Aorta (tissue), 5 donors: ENCODE results near the gene ICAM5. TPM values are rescaled to one million over a fixed set of nuclear protein-coding genes. Genes with fewer than 3 reads are reported as not detected.

Experiments
- ATAC-seq: fragments of 200-7000 bp; cut with Tn5 transposase; one replicate; pipeline ENCODE4 v1.9.1; 2022; ENCODE audit warnings: moderate library complexity; ENCODE audit not compliant: low FRiP score
- DNase-seq, 2 donors: peaks; one replicate each; pipeline ENCODE4 v3.0.0-alpha.2; 2020
- H3K27ac ChIP-seq, 2 donors: one replicate each; pipeline ENCODE4 v1.5.1; 2013; ENCODE audit warnings: low read length in 2 of 2, mild to moderate bottlenecking in 2 of 2, moderate library complexity in 2 of 2, control low read depth in 1 of 2, inconsistent platforms in 1 of 2, low read depth in 1 of 2
- H3K27me3 ChIP-seq, 2 donors: one replicate each; pipeline ENCODE4 v1.6.1; 2013; ENCODE audit warnings: control low read depth in 1 of 2, low read length in 1 of 2, mild to moderate bottlenecking in 1 of 2, moderate library complexity in 1 of 2; ENCODE audit not compliant: insufficient read depth in 2 of 2, control insufficient read depth in 1 of 2
- H3K36me3 ChIP-seq, 2 donors: one replicate each; pipeline ENCODE4 v1.6.1; 2013; ENCODE audit warnings: control low read depth in 1 of 2, low read length in 1 of 2, mild to moderate bottlenecking in 1 of 2; ENCODE audit not compliant: insufficient read depth in 2 of 2, control insufficient read depth in 1 of 2
- H3K4me1 ChIP-seq, 2 donors: one replicate each; pipeline ENCODE4 v1.6.1; 2013; ENCODE audit warnings: low read length in 2 of 2, control low read depth in 1 of 2, mild to moderate bottlenecking in 1 of 2, moderate library complexity in 1 of 2; ENCODE audit not compliant: insufficient read depth in 2 of 2, control insufficient read depth in 1 of 2
- H3K4me3 ChIP-seq, 2 donors: one replicate each; pipeline ENCODE4 v1.5.1; 2013; ENCODE audit warnings: low read length in 2 of 2, control low read depth in 1 of 2, mild to moderate bottlenecking in 1 of 2
- H3K9me3 ChIP-seq: one replicate; pipeline ENCODE4 v1.6.1; 2013; ENCODE audit warnings: mild to moderate bottlenecking, low read length; ENCODE audit not compliant: control insufficient read depth
- WGBS, 2 donors: extraction: QIAGEN DNeasy Blood & Tissue Kit; methylation state at CpG; one replicate each; pipeline ENCODE4 v1.1.7; 2013; 5-methylcytosine and 5-hydroxymethylcytosine counted together
- intact Hi-C, 2 donors: fragments of 100-400 bp; cut with DNase I; formaldehyde crosslinking; loops; one replicate each; pipeline versions ENCODE4 v1.14.2 to v1.15.0; 2022
- polyA plus RNA-seq, 2 donors: library from polyadenylated mRNA; stranded (reverse); fragments of 200-250 nt; gene quantifications; one replicate each; pipeline ENCODE4 v1.2.3, GENCODE V29; 2013
- total RNA-seq, 2 donors: library from RNA; stranded (reverse); fragmentation: NEBNext Ultra II Directional; extraction: Animal tissue kit (Norgen Biotek cat#: 25700); gene quantifications; one replicate each; pipeline ENCODE4 v1.2.1, GENCODE V29; 2021
- donor health status: healthy with polysubstance abuse.
- donor health status: Bipolar disorder and iron deficiency.
- donor health status: DM: no; HTN: no; CAD: no.
- donor health status: DM: no; HTN: no; CAD: no.
- donor health status: DM: yes; HTN: yes; CAD: no.

The ICAM5 gene
- total and polyA plus RNA-seq, 4 donors, result 0.10 to 2.5 (median 1.3) TPM; not detected in 1

DNA sequence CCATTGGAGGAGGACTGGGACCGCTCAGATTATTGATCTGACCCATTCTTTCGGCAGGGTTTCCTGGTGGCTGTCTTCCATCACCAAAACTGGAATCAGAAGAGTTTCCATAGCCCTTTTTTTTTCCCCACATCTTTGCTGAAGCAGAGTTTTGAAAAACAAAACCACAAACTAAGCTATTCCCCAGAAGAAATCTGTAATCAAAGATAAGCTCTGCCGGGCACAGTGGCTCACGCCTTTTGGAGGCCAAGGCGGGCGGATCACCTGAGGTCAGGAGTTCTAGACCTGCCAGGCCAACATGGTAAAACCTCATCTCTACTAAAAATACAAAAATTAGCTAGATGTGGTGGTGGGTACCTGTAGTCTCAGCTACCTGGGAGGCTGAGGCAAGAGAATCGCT is 23.0 kb upstream of the ICAM5 start:
- intact Hi-C loops, result no loop called here
- Histone ChIP-seq H3K36me3 (no peaks in the 10 kb centered on the region), H3K4me3 (no peak overlapping the region), H3K27me3 (no peaks in the 10 kb centered on the region), H3K9me3 (no peaks in the 10 kb centered on the region), H3K27ac (no peak overlapping the region), H3K4me1 (no peaks in the 10 kb centered on the region)
- 86 to 91% methylated on average over 7 of the region's 7 CpGs for WGBS, 2 donors
- DNase-seq, result no peak
- ATAC-seq, result no peak

DNA sequence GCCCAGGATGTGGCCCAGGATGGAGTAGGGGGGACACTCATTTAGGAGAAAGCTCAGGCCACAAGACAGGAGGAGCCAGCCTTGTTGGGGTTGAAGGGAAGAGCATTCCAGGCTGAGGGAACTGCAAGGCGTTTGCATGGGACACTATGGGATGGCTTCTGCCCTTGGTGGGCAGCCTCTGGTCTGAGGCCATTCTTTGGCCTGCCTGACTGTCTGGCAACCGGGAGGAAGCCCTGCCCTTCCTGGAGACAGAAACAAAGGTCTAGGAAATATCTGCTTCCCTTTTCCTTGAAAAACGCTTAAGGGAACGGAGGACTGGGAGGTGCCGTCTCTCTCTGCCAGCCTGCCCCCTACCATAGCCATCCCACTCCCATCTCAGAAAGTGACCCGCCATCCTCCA is 21.7 kb upstream of the ICAM5 start:
- DNase-seq (no peak), ATAC-seq (no peak)
- Histone ChIP-seq H3K27me3 (no peaks in the 10 kb centered on the region), H3K36me3 (no peaks in the 10 kb centered on the region), H3K4me1 (no peaks in the 10 kb centered on the region), H3K4me3 (no peak overlapping the region), H3K9me3 (no peaks in the 10 kb centered on the region), H3K27ac (no peak overlapping the region)
- 74 to 80% methylated on average over 6 of the region's 6 CpGs for WGBS, 2 donors
- intact Hi-C loops, result loop anchor here in 1 of 2 donors (2.0 kb wide), 1 partner anchor 121 kb away; no protein-coding TSS in a partner anchor

DNA sequence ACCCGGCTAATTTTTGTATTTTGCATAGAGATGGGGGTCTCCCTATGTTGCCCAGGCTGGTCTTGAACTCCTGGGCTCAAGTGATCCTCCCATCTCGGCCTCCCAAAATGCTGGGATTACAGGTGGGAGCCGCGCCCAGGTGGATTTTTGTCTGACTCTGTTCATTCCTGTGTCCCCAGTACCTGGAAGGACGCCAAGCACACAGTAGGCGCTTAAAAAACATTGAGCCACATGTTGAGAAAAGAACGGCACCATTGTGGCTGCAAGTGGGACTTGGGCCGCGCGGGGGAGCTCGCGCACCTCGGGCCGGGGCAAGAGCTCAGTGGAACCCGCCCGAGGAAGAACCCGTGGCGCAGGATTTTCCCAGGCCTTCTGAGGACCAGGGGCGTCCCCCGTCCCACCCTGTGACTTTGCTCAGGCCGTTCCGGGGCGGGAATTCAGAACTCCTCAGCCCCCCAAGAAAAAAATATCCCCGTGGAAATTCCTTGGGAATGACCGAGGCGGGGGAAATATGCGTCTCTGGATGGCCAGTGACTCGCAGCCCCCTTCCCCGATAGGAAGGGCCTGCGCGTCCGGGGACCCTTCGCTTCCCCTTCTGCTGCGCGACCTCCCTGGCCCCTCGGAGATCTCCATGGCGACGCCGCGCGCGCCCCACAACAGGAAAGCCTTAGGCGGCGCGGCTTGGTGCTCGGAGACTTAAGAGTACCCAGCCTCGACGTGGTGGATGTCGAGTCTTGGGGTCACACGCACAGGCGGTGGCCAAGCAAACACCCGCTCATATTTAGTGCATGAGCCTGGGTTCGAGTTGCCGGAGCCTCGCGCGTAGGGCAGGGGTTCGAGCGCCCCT is 20.2 kb upstream of the ICAM5 start:
- Histone ChIP-seq H3K27ac (no peak overlapping the region), H3K36me3 (no peaks in the 10 kb centered on the region), H3K27me3 (no peaks in the 10 kb centered on the region), H3K9me3 (no peaks in the 10 kb centered on the region), H3K4me3 (no peak overlapping the region), H3K4me1 (no peaks in the 10 kb centered on the region)
- ATAC-seq (peak; percentile 90), DNase-seq (peak; percentile 92 to 95)
- 3 to 4% methylated on average over 58 to 59 of the region's 59 CpGs for WGBS, 2 donors
- intact Hi-C loops, result loop anchor here (1.0 to 2.0 kb wide), 2 partner anchors 119 to 121 kb away; no protein-coding TSS in a partner anchor

DNA sequence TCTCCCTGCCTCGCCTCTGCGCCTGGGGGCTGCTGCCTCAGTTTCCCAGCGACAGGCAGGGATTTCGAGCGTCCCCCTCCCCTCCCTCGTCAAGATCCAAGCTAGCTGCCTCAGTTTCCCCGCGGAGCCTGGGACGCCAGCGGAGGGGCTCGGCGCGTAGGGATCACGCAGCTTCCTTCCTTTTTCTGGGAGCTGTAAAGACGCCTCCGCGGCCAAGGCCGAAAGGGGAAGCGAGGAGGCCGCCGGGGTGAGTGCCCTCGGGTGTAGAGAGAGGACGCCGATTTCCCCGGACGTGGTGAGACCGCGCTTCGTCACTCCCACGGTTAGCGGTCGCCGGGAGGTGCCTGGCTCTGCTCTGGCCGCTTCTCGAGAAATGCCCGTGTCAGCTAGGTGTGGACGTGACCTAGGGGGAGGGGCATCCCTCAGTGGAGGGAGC is 19.6 kb upstream of the ICAM5 start:
- peak; percentile 91 to 92 for DNase-seq
- Histone ChIP-seq H3K4me1 (no peaks in the 10 kb centered on the region), H3K27ac (no peak overlapping the region), H3K9me3 (no peaks in the 10 kb centered on the region), H3K36me3 (no peaks in the 10 kb centered on the region), H3K4me3 (no peak overlapping the region), H3K27me3 (no peaks in the 10 kb centered on the region)
- 4 to 6% methylated on average over 35 to 37 of the region's 37 CpGs for WGBS, 2 donors
- intact Hi-C loops, result no loop called here
- peak; percentile 74 for ATAC-seq

DNA sequence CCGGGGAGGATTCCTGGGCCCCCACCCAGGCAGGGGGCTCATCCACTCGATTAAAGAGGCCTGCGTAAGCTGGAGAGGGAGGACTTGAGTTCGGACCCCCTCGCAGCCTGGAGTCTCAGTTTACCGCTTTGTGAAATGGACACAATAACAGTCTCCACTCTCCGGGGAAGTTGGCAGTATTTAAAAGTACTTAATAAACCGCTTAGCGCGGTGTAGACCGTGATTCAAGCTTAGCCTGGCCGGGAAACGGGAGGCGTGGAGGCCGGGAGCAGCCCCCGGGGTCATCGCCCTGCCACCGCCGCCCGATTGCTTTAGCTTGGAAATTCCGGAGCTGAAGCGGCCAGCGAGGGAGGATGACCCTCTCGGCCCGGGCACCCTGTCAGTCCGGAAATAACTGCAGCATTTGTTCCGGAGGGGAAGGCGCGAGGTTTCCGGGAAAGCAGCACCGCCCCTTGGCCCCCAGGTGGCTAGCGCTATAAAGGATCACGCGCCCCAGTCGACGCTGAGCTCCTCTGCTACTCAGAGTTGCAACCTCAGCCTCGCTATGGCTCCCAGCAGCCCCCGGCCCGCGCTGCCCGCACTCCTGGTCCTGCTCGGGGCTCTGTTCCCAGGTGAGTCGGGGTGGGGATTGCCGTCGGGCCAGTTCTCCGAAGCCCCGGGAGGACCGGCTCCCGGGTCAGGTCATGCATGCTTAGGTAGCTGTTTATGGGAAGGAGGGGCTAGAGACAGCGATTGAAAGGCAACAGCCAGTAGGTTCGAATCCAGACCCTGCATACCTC is 18.9 kb upstream of the ICAM5 start, which contains the start of gene ICAM1:
Gene ICAM1, plus strand, starts transcription at position 505 of the 779 bp plus-strand sequence. Its CDS starts 40 bp downstream, at position 545.
- intact Hi-C loops, result no loop called here
- Histone ChIP-seq H3K9me3 (no peaks in the 10 kb centered on the region), H3K4me3 (no peak within 1 kb of the TSS), H3K36me3 (no peaks in the 10 kb centered on the region), H3K4me1 (no peaks in the 10 kb centered on the region), H3K27ac (no peak within 1 kb of the TSS), H3K27me3 (no peaks in the 10 kb centered on the region)
- peak; percentile 83 for ATAC-seq
- DNase-seq, result peak; percentile 93 to 94
- WGBS, 2 donors, result 7 to 9% methylated on average over 51 of the region's 51 CpGs

DNA sequence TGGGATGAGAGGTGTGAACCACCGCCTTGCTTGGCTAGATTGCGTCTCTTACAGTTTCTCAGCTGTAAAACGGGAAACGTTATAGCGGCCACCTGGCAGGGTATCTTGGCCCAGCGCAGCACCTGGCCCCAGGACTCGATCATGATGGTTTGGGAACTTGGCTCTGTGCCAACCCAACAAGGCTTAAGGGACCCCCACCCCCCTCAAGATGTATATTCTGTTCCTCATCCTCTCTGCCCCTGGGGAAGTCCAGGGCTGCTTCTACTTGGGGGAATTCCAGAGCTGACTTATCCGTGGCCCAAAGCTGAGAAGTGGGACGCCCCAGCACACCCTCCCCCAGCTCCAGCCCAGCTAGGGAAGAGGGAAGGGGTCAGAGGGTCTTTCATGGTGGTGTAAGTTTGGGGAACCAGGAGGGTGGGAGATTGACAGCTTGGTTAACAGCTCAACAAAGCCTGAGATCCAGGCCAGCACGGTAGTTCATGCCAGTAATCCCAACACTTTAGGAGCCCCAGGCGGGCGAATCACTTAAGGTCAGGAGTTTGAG is 18.1 kb upstream of the ICAM5 start:
- Histone ChIP-seq H3K36me3 (no peaks in the 10 kb centered on the region), H3K27me3 (no peaks in the 10 kb centered on the region), H3K4me3 (no peak overlapping the region), H3K9me3 (no peaks in the 10 kb centered on the region), H3K4me1 (no peaks in the 10 kb centered on the region), H3K27ac (no peak overlapping the region)
- WGBS, 2 donors, result 49% methylated on average over 12 of the region's 12 CpGs
- no peak for DNase-seq
- peak; percentile 0 for ATAC-seq
- intact Hi-C loops, result no loop called here

DNA sequence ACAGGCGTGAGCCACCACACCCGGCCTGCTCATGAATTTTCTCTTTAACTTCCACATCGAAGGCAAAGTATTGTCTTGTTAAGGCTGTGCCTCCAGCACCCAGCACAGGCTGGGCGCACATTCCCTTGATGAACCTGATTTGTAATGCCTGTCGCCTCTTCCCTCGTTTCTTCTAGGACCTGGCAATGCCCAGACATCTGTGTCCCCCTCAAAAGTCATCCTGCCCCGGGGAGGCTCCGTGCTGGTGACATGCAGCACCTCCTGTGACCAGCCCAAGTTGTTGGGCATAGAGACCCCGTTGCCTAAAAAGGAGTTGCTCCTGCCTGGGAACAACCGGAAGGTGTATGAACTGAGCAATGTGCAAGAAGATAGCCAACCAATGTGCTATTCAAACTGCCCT is 15.2 kb upstream of the ICAM5 start:
- no peak overlapping the region for H3K27ac ChIP-seq
- H3K4me3 ChIP-seq, result no peak overlapping the region
- WGBS, 2 donors, result 87 to 88% methylated on average over 10 of the region's 10 CpGs
- no peaks in the 10 kb centered on the region for H3K4me1 ChIP-seq
- intact Hi-C loops, result no loop called here
- ATAC-seq, result no peak
- DNase-seq, result no peak
- H3K36me3 ChIP-seq, result no peaks in the 10 kb centered on the region
- H3K27me3 ChIP-seq, result no peaks in the 10 kb centered on the region
- H3K9me3 ChIP-seq, result no peaks in the 10 kb centered on the region

DNA sequence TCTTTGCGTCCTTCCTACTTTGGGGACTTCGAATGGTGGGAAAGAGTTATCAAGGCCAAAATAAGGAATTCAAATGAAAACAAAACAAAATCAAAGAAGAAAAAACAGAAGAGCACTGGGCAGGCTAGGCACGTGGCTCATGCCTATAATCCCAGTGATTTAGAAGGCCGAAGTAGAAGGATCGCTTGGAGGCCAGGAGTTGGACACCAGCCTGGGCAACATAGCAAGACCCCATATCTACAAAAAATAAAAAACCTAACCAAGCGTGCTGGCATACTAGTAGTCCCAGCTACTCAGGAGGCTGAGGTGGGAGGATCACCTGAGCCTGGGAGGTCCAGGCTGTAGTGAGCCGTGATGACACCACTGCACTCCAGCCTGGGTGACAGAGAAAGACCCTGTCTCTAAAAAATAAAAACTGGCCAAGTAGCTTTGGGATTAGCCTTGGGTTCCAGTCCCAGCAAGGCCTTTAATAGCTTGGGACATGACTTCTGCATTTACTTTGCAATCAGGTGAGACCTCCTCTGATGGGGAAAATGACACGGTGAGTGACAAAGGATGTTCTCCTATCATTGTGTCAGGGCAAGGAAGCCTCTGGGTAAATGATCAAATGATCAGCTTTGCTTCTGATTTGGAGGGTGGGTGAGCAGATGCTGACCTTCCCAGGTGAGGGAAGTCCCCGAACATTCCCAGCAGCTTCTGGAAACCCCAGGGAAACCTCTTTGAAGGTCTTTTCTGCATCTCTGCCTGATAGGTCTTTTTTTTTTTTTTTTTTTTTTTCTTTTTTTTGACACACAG is 11.8 kb upstream of the ICAM5 start:
- DNase-seq (no peak), ATAC-seq (no peak)
- Histone ChIP-seq H3K9me3 (no peaks in the 10 kb centered on the region), H3K36me3 (no peaks in the 10 kb centered on the region), H3K27me3 (no peaks in the 10 kb centered on the region), H3K27ac (no peak overlapping the region), H3K4me1 (no peaks in the 10 kb centered on the region), H3K4me3 (no peak overlapping the region)
- intact Hi-C loops, result no loop called here
- WGBS, 2 donors, result 85 to 87% methylated on average over 9 of the region's 9 CpGs
